Adipocyte (in vitro differentiated cells): Measurements from ENCODE around the gene ADAR.

ENCODE experiments used
- DNase-seq: peaks from one replicate; pipeline ENCODE4 v3.0.0-alpha.2; 2015; ENCODE audit warnings: low read depth
- H3K27me3 ChIP-seq: replicated peaks from 2 replicates; pipeline ENCODE4 v1.7.0; 2013; ENCODE audit warnings: mild to moderate bottlenecking, low read length, moderate library complexity; ENCODE audit not compliant: control insufficient read depth, insufficient read depth
- H3K36me3 ChIP-seq: 2 replicates; pipeline ENCODE4 v1.7.0; 2013; ENCODE audit warnings: low read length, mild to moderate bottlenecking, moderate library complexity; ENCODE audit not compliant: control insufficient read depth, insufficient read depth, severe bottlenecking
- H3K4me1 ChIP-seq: 2 replicates; pipeline ENCODE4 v1.7.0; 2013; ENCODE audit warnings: mild to moderate bottlenecking, low read length, moderate library complexity; ENCODE audit not compliant: control insufficient read depth, insufficient read depth
- H3K4me3 ChIP-seq: 2 replicates; pipeline ENCODE4 v1.7.0; 2013; ENCODE audit warnings: mild to moderate bottlenecking, low read length, moderate library complexity
- H3K9ac ChIP-seq: 2 replicates; pipeline ENCODE4 v1.7.0; 2013; ENCODE audit warnings: mild to moderate bottlenecking, low read length, moderate library complexity
- H3K9me3 ChIP-seq: 2 replicates; pipeline ENCODE4 v1.7.0; 2013; ENCODE audit warnings: mild to moderate bottlenecking, low read length, moderate library complexity; ENCODE audit not compliant: control insufficient read depth

The ADAR gene

DNA sequence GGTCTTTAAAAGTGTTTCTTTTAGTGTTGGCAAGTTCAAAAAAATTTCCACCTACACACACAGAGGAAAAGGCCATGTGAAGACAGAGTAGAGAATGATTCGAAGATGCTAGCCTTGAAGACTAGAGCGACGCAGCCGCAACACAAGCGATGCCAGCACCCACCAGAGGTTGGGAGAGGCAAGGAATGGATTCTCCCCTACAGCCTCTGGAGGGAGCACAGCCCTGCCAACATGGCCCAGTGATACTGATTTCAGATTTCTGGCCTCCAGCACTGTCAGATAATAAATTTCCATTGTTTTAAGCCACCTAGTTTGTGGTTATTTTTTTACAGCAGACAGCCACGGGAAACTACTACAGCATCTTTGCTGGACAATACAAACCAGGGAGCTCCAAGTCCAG is 6.9 kb upstream of the ADAR start:
- no peak for DNase-seq
- Histone ChIP-seq H3K36me3 (no peaks in the 10 kb centered on the region), H3K4me3 (no peak overlapping the region), H3K9me3 (no peaks in the 10 kb centered on the region), H3K27me3 (no peaks in the 10 kb centered on the region), H3K4me1 (no peaks in the 10 kb centered on the region), H3K9ac (no peak overlapping the region)

GRCh38 chr1:154614247-154614646 is 6.3 kb upstream of the ADAR start:
- no peak for DNase-seq
- Histone ChIP-seq H3K4me1 (peaks cover 1% of the 10 kb centered on the region), H3K27me3 (no peaks in the 10 kb centered on the region), H3K9me3 (no peaks in the 10 kb centered on the region), H3K4me3 (no peak overlapping the region), H3K36me3 (no peaks in the 10 kb centered on the region), H3K9ac (no peak overlapping the region)

- H3K4me3 ChIP-seq = no peak overlapping the region
- H3K9me3 ChIP-seq = no peaks in the 10 kb centered on the region
- H3K36me3 ChIP-seq = no peaks in the 10 kb centered on the region
- no peaks in the 10 kb centered on the region for H3K27me3 ChIP-seq
- DNase-seq = no peak
- H3K4me1 ChIP-seq = peaks cover 11% of the 10 kb centered on the region
- no peak overlapping the region for H3K9ac ChIP-seq
Measured at GRCh38 chr1:154611150-154611862, 3.3 kb upstream of the ADAR start.

DNA sequence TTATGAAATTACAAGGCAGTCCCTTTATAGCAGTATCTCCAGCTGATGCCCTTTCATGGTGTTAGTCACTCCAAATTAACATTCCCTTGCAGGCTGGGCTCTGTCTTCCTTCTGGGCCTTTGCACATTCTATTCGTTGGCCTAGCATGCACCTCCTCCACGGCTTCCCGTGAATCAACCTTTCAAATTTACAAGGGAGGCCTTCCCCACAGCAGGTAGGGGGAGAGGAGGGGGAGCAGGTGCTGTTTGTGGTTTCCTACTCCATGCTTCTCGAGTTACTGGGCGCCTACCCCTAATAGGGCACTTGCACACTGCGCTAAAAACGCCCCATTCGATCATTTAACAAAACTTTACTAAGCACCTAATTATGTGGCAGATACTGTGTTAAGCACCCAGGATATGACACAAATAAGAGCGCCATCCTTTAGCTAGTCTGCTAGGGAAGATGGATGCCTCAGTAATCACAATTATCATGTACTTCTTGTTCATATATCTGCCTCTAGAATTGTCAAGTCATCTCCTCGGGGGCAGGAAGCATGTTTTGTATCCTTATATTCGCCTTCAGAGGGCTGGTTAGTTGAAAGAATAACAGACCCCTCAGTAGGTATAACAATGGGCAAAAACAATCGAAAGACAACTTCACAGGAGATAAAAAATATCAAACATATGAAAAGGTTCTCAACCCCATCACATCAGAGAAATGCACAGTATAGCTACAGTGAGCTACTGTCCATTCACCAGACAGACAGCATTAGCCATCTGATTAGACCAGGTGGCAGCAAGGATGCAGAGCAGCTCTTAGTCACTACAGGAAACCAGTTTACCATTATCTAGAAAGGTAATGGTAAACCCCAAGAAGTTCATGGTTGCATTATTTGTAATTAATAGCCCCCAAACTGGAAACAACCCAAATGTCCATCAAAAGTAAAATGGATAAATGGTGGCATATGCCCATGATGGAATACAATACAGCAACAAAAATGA is 1.7 kb upstream of the ADAR start:
- Histone ChIP-seq H3K36me3 (peaks cover 4% of the 10 kb centered on the region), H3K27me3 (no peaks in the 10 kb centered on the region), H3K9ac (peak overlapping the region; percentile 88), H3K9me3 (no peaks in the 10 kb centered on the region), H3K4me3 (peak overlapping the region; percentile 86), H3K4me1 (peaks cover 22% of the 10 kb centered on the region)
- peak; percentile 19 for DNase-seq

DNA sequence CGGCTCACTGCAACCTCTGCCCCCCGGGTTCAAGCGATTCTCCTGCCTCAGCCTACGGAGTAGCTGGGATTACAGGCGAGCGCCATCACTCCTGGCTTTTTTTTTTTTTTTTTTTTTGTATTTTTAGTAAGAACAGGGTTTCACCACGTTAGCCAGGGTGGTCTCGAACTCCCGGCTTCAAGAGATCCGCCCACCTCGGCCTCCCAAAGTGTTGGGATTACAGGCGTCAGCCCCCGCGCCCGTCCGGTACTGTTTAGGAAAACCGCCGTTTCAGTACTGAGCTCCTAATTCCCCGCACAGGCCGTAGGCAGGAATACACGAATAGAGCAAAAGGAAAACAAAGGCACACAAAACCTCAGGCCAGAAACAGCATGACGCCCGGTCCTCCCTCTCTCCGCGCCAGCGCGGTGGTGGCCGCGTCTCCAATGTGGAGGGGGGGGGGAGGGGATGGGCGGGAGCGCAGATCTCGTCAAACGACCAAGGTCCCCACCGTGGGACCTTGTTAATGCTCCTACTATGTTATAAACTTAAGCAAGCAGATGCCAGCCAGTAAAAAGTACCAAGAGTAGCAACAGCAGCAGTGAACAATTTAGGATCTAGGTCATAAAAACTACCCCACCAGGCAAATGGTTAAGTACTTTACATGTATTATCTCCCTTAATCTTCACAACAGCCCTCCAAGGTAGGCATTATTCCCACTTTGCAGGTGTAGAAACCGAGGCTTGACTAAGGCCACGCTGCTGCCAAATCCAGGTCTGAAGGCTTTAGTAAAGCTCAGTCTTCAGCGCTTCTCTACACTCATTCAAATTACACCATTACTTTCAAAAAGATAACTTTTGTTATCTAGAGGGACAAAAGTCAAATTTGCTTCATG is 648 bp upstream of the ADAR start:
- DNase-seq = peak; percentile 79
- peak overlapping the region; percentile 88 for H3K9ac ChIP-seq
- no peaks in the 10 kb centered on the region for H3K9me3 ChIP-seq
- H3K4me3 ChIP-seq = peak overlapping the region; percentile 86
- peaks cover 22% of the 10 kb centered on the region for H3K4me1 ChIP-seq
- no peaks in the 10 kb centered on the region for H3K27me3 ChIP-seq
- peaks cover 4% of the 10 kb centered on the region for H3K36me3 ChIP-seq

- no peaks in the 10 kb centered on the region for H3K9me3 ChIP-seq
- DNase-seq = peak; percentile 66
- H3K9ac ChIP-seq = peak overlapping the region; percentile 88
- peaks cover 22% of the 10 kb centered on the region for H3K4me1 ChIP-seq
- H3K27me3 ChIP-seq = no peaks in the 10 kb centered on the region
- peaks cover 7% of the 10 kb centered on the region for H3K36me3 ChIP-seq
- H3K4me3 ChIP-seq = peak overlapping the region; percentile 86
Measured at GRCh38 chr1:154607106-154607608, 829 bp downstream of the ADAR start.

DNA sequence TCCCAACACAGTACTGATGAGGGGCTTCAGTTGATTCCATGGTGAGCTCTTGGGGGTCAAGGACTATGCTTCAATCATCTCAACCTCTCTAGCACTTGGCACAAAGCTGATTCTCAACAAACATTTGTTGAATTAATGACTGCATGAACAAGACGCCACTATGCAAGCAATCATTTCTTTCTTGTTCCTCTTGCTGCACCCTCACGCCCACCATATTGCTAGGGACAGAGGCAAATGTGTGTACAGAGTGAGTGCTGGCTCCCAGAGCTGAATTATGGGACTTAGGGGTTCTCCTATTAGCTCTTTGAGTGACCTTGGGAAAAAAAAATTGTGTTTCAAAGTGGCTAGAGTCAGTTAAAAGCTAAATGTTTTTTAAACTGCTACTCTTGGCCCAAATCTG is 2.5 kb downstream of the ADAR start:
- Histone ChIP-seq H3K36me3 (peaks cover 24% of the 10 kb centered on the region), H3K4me3 (no peak overlapping the region), H3K27me3 (no peaks in the 10 kb centered on the region), H3K4me1 (peaks cover 22% of the 10 kb centered on the region), H3K9ac (no peak overlapping the region), H3K9me3 (no peaks in the 10 kb centered on the region)
- DNase-seq = no peak

- no peaks in the 10 kb centered on the region for H3K27me3 ChIP-seq
- no peak for DNase-seq
- H3K9ac ChIP-seq = no peak overlapping the region
- peaks cover 28% of the 10 kb centered on the region for H3K36me3 ChIP-seq
- H3K4me3 ChIP-seq = no peak overlapping the region
- H3K9me3 ChIP-seq = no peaks in the 10 kb centered on the region
- peaks cover 32% of the 10 kb centered on the region for H3K4me1 ChIP-seq
Measured at GRCh38 chr1:154603317-154603716, 4.7 kb downstream of the ADAR start.

DNA sequence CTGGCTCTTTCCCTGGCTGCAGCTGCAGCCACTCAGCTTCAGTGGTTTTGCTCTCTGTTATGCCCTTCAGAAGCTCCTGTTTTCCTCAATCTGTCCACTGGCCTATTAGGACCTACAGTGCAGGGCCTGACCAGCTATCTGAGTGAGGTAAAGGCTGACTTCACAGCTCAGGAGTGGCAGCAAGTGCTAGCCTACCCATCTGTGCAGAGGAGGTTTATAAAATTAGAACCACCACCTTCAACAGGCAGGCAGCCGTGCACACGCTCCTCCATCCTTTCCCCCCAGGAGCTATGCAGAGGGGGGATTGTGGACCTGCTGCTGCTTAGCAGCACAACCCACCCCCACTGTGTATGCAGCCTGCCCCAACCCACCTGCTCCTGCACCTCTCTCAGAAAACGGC is 8.3 kb downstream of the ADAR start:
- Histone ChIP-seq H3K9me3 (no peaks in the 10 kb centered on the region), H3K36me3 (peaks cover 59% of the 10 kb centered on the region), H3K9ac (no peak overlapping the region), H3K4me3 (no peak overlapping the region), H3K27me3 (no peaks in the 10 kb centered on the region), H3K4me1 (peaks cover 17% of the 10 kb centered on the region)
- DNase-seq = no peak

- Histone ChIP-seq H3K27me3 (no peaks in the 10 kb centered on the region), H3K4me3 (peak overlapping the region; percentile 8), H3K36me3 (peaks cover 65% of the 10 kb centered on the region), H3K9me3 (no peaks in the 10 kb centered on the region), H3K9ac (no peak overlapping the region), H3K4me1 (peaks cover 17% of the 10 kb centered on the region)
- DNase-seq = no peak
Measured at GRCh38 chr1:154598871-154599635, 8.9 kb downstream of the ADAR start.
